ENCODE measurements around the gene PIK3C3.

PIK3C3 gene

DNA sequence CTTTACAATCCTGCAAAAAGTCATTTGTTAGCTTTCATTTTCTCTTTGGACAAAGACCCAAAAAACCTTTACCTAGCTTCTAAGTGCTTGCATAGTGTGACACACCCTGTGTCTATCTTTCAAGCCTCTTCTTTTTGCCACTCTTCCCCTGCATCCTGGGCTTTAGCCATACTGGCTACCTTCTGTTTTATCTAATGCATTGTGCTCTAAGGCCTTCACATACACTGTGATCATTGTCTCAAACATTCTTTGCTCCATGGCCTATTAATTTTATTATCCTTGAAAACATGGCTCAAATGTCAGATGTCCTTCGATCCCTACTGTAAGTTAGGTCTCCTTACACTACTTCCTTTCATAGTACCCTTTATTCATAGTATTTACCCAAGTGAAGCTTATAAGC is 84.4 kb downstream of the PIK3C3 start (continued):
- TF ChIP-seq, protein P1, sequence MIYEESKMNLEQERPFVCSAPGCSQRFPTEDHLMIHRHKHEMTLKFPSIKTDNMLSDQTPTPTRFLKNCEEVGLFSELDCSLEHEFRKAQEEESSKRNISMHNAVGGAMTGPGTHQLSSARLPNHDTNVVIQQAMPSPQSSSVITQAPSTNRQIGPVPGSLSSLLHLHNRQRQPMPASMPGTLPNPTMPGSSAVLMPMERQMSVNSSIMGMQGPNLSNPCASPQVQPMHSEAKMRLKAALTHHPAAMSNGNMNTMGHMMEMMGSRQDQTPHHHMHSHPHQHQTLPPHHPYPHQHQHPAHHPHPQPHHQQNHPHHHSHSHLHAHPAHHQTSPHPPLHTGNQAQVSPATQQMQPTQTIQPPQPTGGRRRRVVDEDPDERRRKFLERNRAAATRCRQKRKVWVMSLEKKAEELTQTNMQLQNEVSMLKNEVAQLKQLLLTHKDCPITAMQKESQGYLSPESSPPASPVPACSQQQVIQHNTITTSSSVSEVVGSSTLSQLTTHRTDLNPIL (CRISPR knock-in tag; IDR thresholded peaks at IDR 0.05; ENCODE audit: low read depth), result no peak
- TF ChIP-seq ZNF70 (CRISPR knock-in tag; IDR thresholded peaks at IDR 0.05), result no peak
- no peak for TF ChIP-seq ZC3H10 (CRISPR knock-in tag; IDR thresholded peaks at IDR 0.05)
- TF ChIP-seq ARNTL (CRISPR knock-in tag; IDR thresholded peaks at IDR 0.05; ENCODE audit: borderline replicate concordance, low read depth), result no peak

DNA sequence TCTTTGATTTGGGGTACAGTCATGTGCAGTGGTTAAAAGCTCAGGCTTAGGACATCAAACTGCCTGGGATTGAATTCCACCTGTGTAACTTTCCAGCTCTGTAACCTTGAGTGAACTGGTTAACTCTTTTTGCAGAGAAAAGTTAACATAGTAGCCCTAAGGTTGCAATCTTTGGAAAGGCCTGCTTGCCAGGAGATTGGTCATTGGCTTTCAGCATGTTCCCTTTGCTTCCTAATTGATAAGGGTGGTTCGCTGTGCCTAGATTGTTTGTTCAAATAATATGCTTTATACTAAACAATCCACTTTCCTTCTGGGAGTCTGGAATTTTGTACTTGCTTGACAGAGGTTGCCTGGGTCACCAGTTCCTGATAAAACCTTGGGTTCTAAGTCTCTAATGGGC is 86.8 kb downstream of the PIK3C3 start:
- no peak for ATAC-seq
- no peak for TF ChIP-seq ZNF8 (CRISPR knock-in tag; IDR thresholded peaks at IDR 0.05)
- no peak for TF ChIP-seq OSR1 (CRISPR knock-in tag; IDR thresholded peaks at IDR 0.05)
- TF ChIP-seq TCF4 (CRISPR knock-in tag; IDR thresholded peaks at IDR 0.05; ENCODE audit: borderline replicate concordance), result no peak
- no peak for TF ChIP-seq ESRRG (CRISPR knock-in tag; IDR thresholded peaks at IDR 0.05)
- TF ChIP-seq, protein P2, sequence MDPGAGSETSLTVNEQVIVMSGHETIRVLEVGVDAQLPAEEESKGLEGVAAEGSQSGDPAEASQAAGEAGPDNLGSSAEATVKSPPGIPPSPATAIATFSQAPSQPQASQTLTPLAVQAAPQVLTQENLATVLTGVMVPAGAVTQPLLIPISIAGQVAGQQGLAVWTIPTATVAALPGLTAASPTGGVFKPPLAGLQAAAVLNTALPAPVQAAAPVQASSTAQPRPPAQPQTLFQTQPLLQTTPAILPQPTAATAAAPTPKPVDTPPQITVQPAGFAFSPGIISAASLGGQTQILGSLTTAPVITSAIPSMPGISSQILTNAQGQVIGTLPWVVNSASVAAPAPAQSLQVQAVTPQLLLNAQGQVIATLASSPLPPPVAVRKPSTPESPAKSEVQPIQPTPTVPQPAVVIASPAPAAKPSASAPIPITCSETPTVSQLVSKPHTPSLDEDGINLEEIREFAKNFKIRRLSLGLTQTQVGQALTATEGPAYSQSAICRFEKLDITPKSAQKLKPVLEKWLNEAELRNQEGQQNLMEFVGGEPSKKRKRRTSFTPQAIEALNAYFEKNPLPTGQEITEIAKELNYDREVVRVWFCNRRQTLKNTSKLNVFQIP (CRISPR knock-in tag; IDR thresholded peaks at IDR 0.05; ENCODE audit: borderline replicate concordance, low read depth), result no peak
- TF ChIP-seq, protein P3, sequence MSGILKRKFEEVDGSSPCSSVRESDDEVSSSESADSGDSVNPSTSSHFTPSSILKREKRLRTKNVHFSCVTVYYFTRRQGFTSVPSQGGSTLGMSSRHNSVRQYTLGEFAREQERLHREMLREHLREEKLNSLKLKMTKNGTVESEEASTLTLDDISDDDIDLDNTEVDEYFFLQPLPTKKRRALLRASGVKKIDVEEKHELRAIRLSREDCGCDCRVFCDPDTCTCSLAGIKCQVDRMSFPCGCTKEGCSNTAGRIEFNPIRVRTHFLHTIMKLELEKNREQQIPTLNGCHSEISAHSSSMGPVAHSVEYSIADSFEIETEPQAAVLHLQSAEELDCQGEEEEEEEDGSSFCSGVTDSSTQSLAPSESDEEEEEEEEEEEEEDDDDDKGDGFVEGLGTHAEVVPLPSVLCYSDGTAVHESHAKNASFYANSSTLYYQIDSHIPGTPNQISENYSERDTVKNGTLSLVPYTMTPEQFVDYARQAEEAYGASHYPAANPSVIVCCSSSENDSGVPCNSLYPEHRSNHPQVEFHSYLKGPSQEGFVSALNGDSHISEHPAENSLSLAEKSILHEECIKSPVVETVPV (CRISPR knock-in tag; IDR thresholded peaks at IDR 0.05), result no peak
- TF ChIP-seq BACH2 (CRISPR knock-in tag; IDR thresholded peaks at IDR 0.05; ENCODE audit: borderline replicate concordance), result no peak

DNA sequence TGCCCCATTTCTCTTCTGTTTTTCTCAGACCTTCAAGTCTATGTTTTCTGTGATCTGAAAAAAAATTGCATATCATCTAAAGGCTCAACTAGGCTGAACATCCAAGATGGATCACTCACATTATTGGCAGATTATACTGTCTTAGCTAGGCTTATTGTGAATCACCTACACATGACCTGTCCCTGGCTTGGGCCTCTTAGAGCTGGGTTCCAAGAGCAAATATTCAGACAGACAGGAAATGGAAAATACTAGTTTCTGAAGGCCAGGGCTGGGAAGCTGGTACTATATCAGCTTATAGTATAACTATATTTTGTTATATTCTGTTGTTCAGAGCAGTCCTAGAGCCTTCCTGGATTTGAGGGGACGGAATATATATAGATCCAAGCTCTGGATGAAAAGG is 90.3 kb downstream of the PIK3C3 start:
- ATAC-seq, result no peak
- no peak for TF ChIP-seq OSR1 (CRISPR knock-in tag; IDR thresholded peaks at IDR 0.05)
- TF ChIP-seq, protein P1 (CRISPR knock-in tag; IDR thresholded peaks at IDR 0.05; ENCODE audit: low read depth), result no peak
- TF ChIP-seq, protein P4, sequence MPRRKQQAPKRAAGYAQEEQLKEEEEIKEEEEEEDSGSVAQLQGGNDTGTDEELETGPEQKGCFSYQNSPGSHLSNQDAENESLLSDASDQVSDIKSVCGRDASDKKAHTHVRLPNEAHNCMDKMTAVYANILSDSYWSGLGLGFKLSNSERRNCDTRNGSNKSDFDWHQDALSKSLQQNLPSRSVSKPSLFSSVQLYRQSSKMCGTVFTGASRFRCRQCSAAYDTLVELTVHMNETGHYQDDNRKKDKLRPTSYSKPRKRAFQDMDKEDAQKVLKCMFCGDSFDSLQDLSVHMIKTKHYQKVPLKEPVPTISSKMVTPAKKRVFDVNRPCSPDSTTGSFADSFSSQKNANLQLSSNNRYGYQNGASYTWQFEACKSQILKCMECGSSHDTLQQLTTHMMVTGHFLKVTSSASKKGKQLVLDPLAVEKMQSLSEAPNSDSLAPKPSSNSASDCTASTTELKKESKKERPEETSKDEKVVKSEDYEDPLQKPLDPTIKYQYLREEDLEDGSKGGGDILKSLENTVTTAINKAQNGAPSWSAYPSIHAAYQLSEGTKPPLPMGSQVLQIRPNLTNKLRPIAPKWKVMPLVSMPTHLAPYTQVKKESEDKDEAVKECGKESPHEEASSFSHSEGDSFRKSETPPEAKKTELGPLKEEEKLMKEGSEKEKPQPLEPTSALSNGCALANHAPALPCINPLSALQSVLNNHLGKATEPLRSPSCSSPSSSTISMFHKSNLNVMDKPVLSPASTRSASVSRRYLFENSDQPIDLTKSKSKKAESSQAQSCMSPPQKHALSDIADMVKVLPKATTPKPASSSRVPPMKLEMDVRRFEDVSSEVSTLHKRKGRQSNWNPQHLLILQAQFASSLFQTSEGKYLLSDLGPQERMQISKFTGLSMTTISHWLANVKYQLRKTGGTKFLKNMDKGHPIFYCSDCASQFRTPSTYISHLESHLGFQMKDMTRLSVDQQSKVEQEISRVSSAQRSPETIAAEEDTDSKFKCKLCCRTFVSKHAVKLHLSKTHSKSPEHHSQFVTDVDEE (CRISPR knock-in tag; IDR thresholded peaks at IDR 0.05), result no peak
- no peak for TF ChIP-seq ZC3H10 (CRISPR knock-in tag; IDR thresholded peaks at IDR 0.05)
- TF ChIP-seq ZFP30 (CRISPR knock-in tag; IDR thresholded peaks at IDR 0.05), result no peak
- TF ChIP-seq ESRRG (CRISPR knock-in tag; IDR thresholded peaks at IDR 0.05), result no peak
- no peak for TF ChIP-seq ZNF8 (CRISPR knock-in tag; IDR thresholded peaks at IDR 0.05)
- no peak for TF ChIP-seq SNAI2 (CRISPR knock-in tag; IDR thresholded peaks at IDR 0.05)

DNA sequence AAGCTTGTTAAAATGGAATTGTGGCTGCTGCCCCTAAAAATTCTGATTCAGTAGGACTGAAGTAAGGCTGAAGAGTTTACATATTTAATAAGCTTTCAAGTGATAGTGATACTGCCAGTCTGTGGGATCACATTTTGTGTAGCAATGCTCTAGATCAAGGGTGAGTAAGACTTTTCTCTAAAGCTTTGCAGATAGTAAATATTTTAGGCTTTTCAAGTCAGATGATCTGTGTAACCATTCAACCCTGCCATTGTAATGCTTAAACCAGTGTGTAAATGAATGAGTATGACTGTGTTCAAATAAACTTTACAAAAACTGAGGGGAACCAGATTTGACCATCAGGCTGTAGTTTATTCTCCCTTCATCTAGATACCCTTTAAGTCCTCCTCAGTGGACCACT is 92.7 kb downstream of the PIK3C3 start:
- no peak for TF ChIP-seq ZNF70 (CRISPR knock-in tag; IDR thresholded peaks at IDR 0.05)
- no peak for TF ChIP-seq ZFP30 (CRISPR knock-in tag; IDR thresholded peaks at IDR 0.05)
- no peak for TF ChIP-seq TCF4 (CRISPR knock-in tag; IDR thresholded peaks at IDR 0.05; ENCODE audit: borderline replicate concordance)
- TF ChIP-seq RARB (CRISPR knock-in tag; IDR thresholded peaks at IDR 0.05), result no peak
- no peak for TF ChIP-seq TOX (CRISPR knock-in tag; IDR thresholded peaks at IDR 0.05; ENCODE audit: borderline replicate concordance)
- no peak for TF ChIP-seq BACH2 (CRISPR knock-in tag; IDR thresholded peaks at IDR 0.05; ENCODE audit: borderline replicate concordance)
- TF ChIP-seq, protein P3 (CRISPR knock-in tag; IDR thresholded peaks at IDR 0.05), result no peak
- ATAC-seq, result no peak; the same call in 2 of the 3 replicates
